ENCODE data around the gene PHLDA3. TPM values are rescaled to one million over a fixed set of nuclear protein-coding genes. Genes with fewer than 3 reads are reported as not detected.
"Not testable (repeated sequence)": the region's sequence is repeated elsewhere in the genome, so short reads cannot be mapped to it uniquely, and the experiment has no call there.

PHLDA3 gene
- total and polyA plus RNA-seq, 3 experiments from 2014 or later = 1.0 to 22.7 (median 18.6) TPM

GRCh38 chr1:201481004-201481380 lies 12.0 kb upstream of the PHLDA3 start:
- peaks cover 6% of the 10 kb centered on the region for H3K27me3 ChIP-seq (ENCODE audit: insufficient read depth, low read length, poor library complexity, severe bottlenecking)
- peaks cover 0 to 25% (median 2%) of the 10 kb centered on the region in 3 donors for H3K36me3 Mint-ChIP-seq
- H3K27ac Mint-ChIP-seq = peak overlapping the region in 1 of 8 donors; percentile 63
- no peak for DNase-seq
- peaks cover 13 to 25% of the 10 kb centered on the region in 2 donors for H3K27me3 Mint-ChIP-seq
- H3K27ac ChIP-seq (ENCODE audit: low read depth, low read length) = peak overlapping the region; percentile 24
- H3K4me1 ChIP-seq (ENCODE audit: insufficient read depth, low read length) = peaks cover 18% of the 10 kb centered on the region
- no peaks in the 10 kb centered on the region for H3K9me3 Mint-ChIP-seq
- H3K4me3 ChIP-seq (ENCODE audit: low read length) = peak overlapping the region; percentile 49
- H3K9me3 ChIP-seq (ENCODE audit: low read length) = no peaks in the 10 kb centered on the region
- peaks cover 13 to 30% (median 29%) of the 10 kb centered on the region in 3 donors for H3K4me1 Mint-ChIP-seq
- CTCF ChIA-PET = interaction anchor here (0.9 to 11.7 kb wide), 13 partner anchors 8 to 362 kb away, joined by 3 to 406 read pairs (median 7); partner anchors contain the start of gene CSRP1
- H3K4me3 Mint-ChIP-seq = peak overlapping the region; percentile 37 to 87 (median 76)
- POLR2A ChIA-PET = interaction anchor here (2.2 kb wide), 1 partner anchor 25 kb away, joined by 14 read pairs; the partner anchor contains the start of gene CSRP1
- H3K36me3 ChIP-seq (ENCODE audit: insufficient read depth, low read length) = no peaks in the 10 kb centered on the region

GRCh38 chr1:201480231-201481003 lies 11.4 kb upstream of the PHLDA3 start:
- H3K9me3 Mint-ChIP-seq = no peaks in the 10 kb centered on the region
- Histone ChIP-seq H3K27me3 (ENCODE audit: insufficient read depth, low read length, poor library complexity, severe bottlenecking) (peaks cover 6% of the 10 kb centered on the region), H3K36me3 (ENCODE audit: insufficient read depth, low read length) (no peaks in the 10 kb centered on the region), H3K27ac (ENCODE audit: low read depth, low read length) (peak overlapping the region; percentile 24), H3K4me3 (ENCODE audit: low read length) (peak overlapping the region; percentile 49), H3K9me3 (ENCODE audit: low read length) (no peaks in the 10 kb centered on the region), H3K4me1 (ENCODE audit: insufficient read depth, low read length) (peaks cover 18% of the 10 kb centered on the region)
- peaks cover 0 to 20% (median 2%) of the 10 kb centered on the region in 3 donors for H3K36me3 Mint-ChIP-seq
- no peak overlapping the region for H3K27ac Mint-ChIP-seq
- H3K4me3 Mint-ChIP-seq = peak overlapping the region; percentile 37 to 87 (median 76)
- H3K27me3 Mint-ChIP-seq = peaks cover 14 to 25% of the 10 kb centered on the region in 2 donors
- peaks cover 13 to 30% (median 29%) of the 10 kb centered on the region in 3 donors for H3K4me1 Mint-ChIP-seq
- POLR2A ChIA-PET = interaction anchor here (2.2 kb wide), 1 partner anchor 26 kb away, joined by 14 read pairs; the partner anchor contains the start of gene CSRP1
- CTCF ChIA-PET = interaction anchor here (1.6 to 11.7 kb wide), 6 partner anchors 10 to 42 kb away, joined by 3 to 406 read pairs (median 14); partner anchors contain the start of gene CSRP1
- peak; percentile 11 to 72 (median 42) for DNase-seq

GRCh38 chr1:201479201-201479730 lies 10.3 kb upstream of the PHLDA3 start:
- Mint-ChIP-seq H3K4me3 (peak overlapping the region in 1 of 7 donors; percentile 87), H3K36me3 (peaks cover 0 to 8% (median 0%) of the 10 kb centered on the region in 3 donors), H3K4me1 (peaks cover 13 to 30% (median 29%) of the 10 kb centered on the region in 3 donors), H3K27ac (no peak overlapping the region), H3K27me3 (peaks cover 19 to 25% of the 10 kb centered on the region in 2 donors), H3K9me3 (no peaks in the 10 kb centered on the region)
- H3K27me3 ChIP-seq (ENCODE audit: insufficient read depth, low read length, poor library complexity, severe bottlenecking) = peaks cover 6% of the 10 kb centered on the region
- ChIA-PET POLR2A (no interaction called here), CTCF (interaction anchor here (11.7 kb wide), 1 partner anchor 30 kb away, joined by 406 read pairs; the partner anchor contains the start of gene CSRP1)
- no peak for DNase-seq
- H3K27ac ChIP-seq (ENCODE audit: low read depth, low read length) = no peak overlapping the region
- peaks cover 18% of the 10 kb centered on the region for H3K4me1 ChIP-seq (ENCODE audit: insufficient read depth, low read length)
- H3K9me3 ChIP-seq (ENCODE audit: low read length) = no peaks in the 10 kb centered on the region
- no peak overlapping the region for H3K4me3 ChIP-seq (ENCODE audit: low read length)
- no peaks in the 10 kb centered on the region for H3K36me3 ChIP-seq (ENCODE audit: insufficient read depth, low read length)

- H3K27ac Mint-ChIP-seq; POLR2A ChIA-PET; H3K36me3 Mint-ChIP-seq; H3K4me3 ChIP-seq (ENCODE audit: low read length); H3K27me3 ChIP-seq (ENCODE audit: insufficient read depth, low read length, poor library complexity, severe bottlenecking); H3K9me3 ChIP-seq (ENCODE audit: low read length); H3K9me3 Mint-ChIP-seq; DNase-seq; H3K36me3 ChIP-seq (ENCODE audit: insufficient read depth, low read length); H3K4me3 Mint-ChIP-seq; H3K27ac ChIP-seq (ENCODE audit: low read depth, low read length): not testable (repeated sequence)
- Mint-ChIP-seq H3K4me1 (peaks cover 13 to 30% (median 29%) of the 10 kb centered on the region in 3 donors), H3K27me3 (peaks cover 23 to 27% of the 10 kb centered on the region in 2 donors)
- CTCF ChIA-PET = interaction anchor here (11.7 kb wide), 1 partner anchor 31 kb away, joined by 406 read pairs; the partner anchor contains the start of gene CSRP1
- peaks cover 18% of the 10 kb centered on the region for H3K4me1 ChIP-seq (ENCODE audit: insufficient read depth, low read length)
Observed at GRCh38 chr1:201478666-201479065, 9.7 kb upstream of the PHLDA3 start.

GRCh38 chr1:201476670-201477344 lies 7.8 kb upstream of the PHLDA3 start:
- no peaks in the 10 kb centered on the region for H3K36me3 Mint-ChIP-seq
- peaks cover 9 to 22% (median 22%) of the 10 kb centered on the region in 3 donors for H3K4me1 Mint-ChIP-seq
- CTCF ChIA-PET = interaction anchor here (0.9 to 11.7 kb wide), 2 partner anchors 29 to 33 kb away, joined by 3 to 406 read pairs; partner anchors contain the start of gene CSRP1
- Histone ChIP-seq H3K27me3 (ENCODE audit: insufficient read depth, low read length, poor library complexity, severe bottlenecking) (peaks cover 4% of the 10 kb centered on the region), H3K4me3 (ENCODE audit: low read length) (no peak overlapping the region), H3K9me3 (ENCODE audit: low read length) (no peaks in the 10 kb centered on the region), H3K36me3 (ENCODE audit: insufficient read depth, low read length) (no peaks in the 10 kb centered on the region), H3K27ac (ENCODE audit: low read depth, low read length) (no peak overlapping the region), H3K4me1 (ENCODE audit: insufficient read depth, low read length) (peaks cover 12% of the 10 kb centered on the region)
- no peaks in the 10 kb centered on the region for H3K9me3 Mint-ChIP-seq
- H3K27me3 Mint-ChIP-seq = peaks cover 24 to 34% of the 10 kb centered on the region in 2 donors
- H3K27ac Mint-ChIP-seq = no peak overlapping the region
- no peak overlapping the region for H3K4me3 Mint-ChIP-seq
- no peak for DNase-seq
- POLR2A ChIA-PET = no interaction called here

- Mint-ChIP-seq H3K27me3 (peaks cover 21 to 39% of the 10 kb centered on the region in 2 donors), H3K4me3 (peak overlapping the region in 1 of 7 donors; percentile 26), H3K36me3 (no peaks in the 10 kb centered on the region), H3K9me3 (no peaks in the 10 kb centered on the region), H3K4me1 (peaks cover 4 to 15% (median 15%) of the 10 kb centered on the region in 3 donors), H3K27ac (peak overlapping the region in 1 of 8 donors; percentile 26)
- Histone ChIP-seq H3K36me3 (ENCODE audit: insufficient read depth, low read length) (no peaks in the 10 kb centered on the region), H3K4me3 (ENCODE audit: low read length) (no peak overlapping the region), H3K9me3 (ENCODE audit: low read length) (no peaks in the 10 kb centered on the region), H3K27ac (ENCODE audit: low read depth, low read length) (no peak overlapping the region), H3K4me1 (ENCODE audit: insufficient read depth, low read length) (peaks cover 5% of the 10 kb centered on the region), H3K27me3 (ENCODE audit: insufficient read depth, low read length, poor library complexity, severe bottlenecking) (no peaks in the 10 kb centered on the region)
- no peak for DNase-seq
- POLR2A ChIA-PET = no interaction called here
- CTCF ChIA-PET = interaction anchor here (0.9 kb wide), 1 partner anchor 28 kb away, joined by 3 read pairs; no protein-coding TSS in a partner anchor
Observed at GRCh38 chr1:201475915-201476669, 7.1 kb upstream of the PHLDA3 start.

GRCh38 chr1:201475130-201475529 lies 6.1 kb upstream of the PHLDA3 start:
- peaks cover 1 to 7% (median 6%) of the 10 kb centered on the region in 3 donors for H3K4me1 Mint-ChIP-seq
- Histone ChIP-seq H3K27ac (ENCODE audit: low read depth, low read length) (no peak overlapping the region), H3K27me3 (ENCODE audit: insufficient read depth, low read length, poor library complexity, severe bottlenecking) (peaks cover 2% of the 10 kb centered on the region), H3K4me3 (ENCODE audit: low read length) (no peak overlapping the region), H3K4me1 (ENCODE audit: insufficient read depth, low read length) (no peaks in the 10 kb centered on the region), H3K9me3 (ENCODE audit: low read length) (no peaks in the 10 kb centered on the region), H3K36me3 (ENCODE audit: insufficient read depth, low read length) (no peaks in the 10 kb centered on the region)
- no peak for DNase-seq
- POLR2A ChIA-PET = no interaction called here
- peaks cover 17 to 42% of the 10 kb centered on the region in 2 donors for H3K27me3 Mint-ChIP-seq
- no peak overlapping the region for H3K4me3 Mint-ChIP-seq
- H3K36me3 Mint-ChIP-seq = no peaks in the 10 kb centered on the region
- CTCF ChIA-PET = no interaction called here
- H3K9me3 Mint-ChIP-seq = no peaks in the 10 kb centered on the region
- H3K27ac Mint-ChIP-seq = peak overlapping the region in 1 of 8 donors; percentile 63

Data from CD8-positive, alpha-beta memory T cell (primary cell).